Activated CD8-positive, alpha-beta memory T cell treated with anti-CD3 and anti-CD28 coated beads for 36 hours (primary cell): ENCODE measurements around the gene TOGARAM2. TPM values are rescaled to one million over a fixed set of nuclear protein-coding genes. Genes with fewer than 3 reads are reported as not detected.

Source experiments
- CTCF ChIA-PET: fragments of 350-600 bp; sonication (Branson Sonifier 250); formaldehyde crosslinking; loops from one replicate; lab custom pipeline; 2021; ENCODE audit warnings: antibody characterized with exemption; lab: Charles Lee
- POLR2A ChIA-PET: fragments of 350-600 bp; sonication (Branson Sonifier 250); formaldehyde crosslinking; loops from one replicate; lab custom pipeline; 2021; ENCODE audit warnings: antibody characterized with exemption; lab: Charles Lee
- total RNA-seq, 2 experiments: library from RNA; stranded (reverse); gene quantifications; one replicate each; pipeline ENCODE4 v1.2.3, GENCODE V29; 2021

The TOGARAM2 gene
- total RNA-seq, 2 experiments from 2014 or later: 5.7 to 6.4 TPM

- POLR2A ChIA-PET: no interaction called here
- CTCF ChIA-PET: no interaction called here
Observed at GRCh38 chr2:28994074-28994473, 13.0 kb downstream of the TOGARAM2 start.

- ChIA-PET POLR2A (interaction anchor here (0.7 kb wide), 1 partner anchor 196 kb away, joined by 3 read pairs; no protein-coding TSS in a partner anchor), CTCF (no interaction called here)
Observed at GRCh38 chr2:28994679-28995078, 13.6 kb downstream of the TOGARAM2 start.

GRCh38 chr2:28995765-28996750 lies 15.0 kb downstream of the TOGARAM2 start:
- ChIA-PET CTCF (interaction anchor here (0.7 kb wide), 1 partner anchor 1142 kb away, joined by 3 read pairs; no protein-coding TSS in a partner anchor), POLR2A (no interaction called here)

GRCh38 chr2:28997237-28997846 lies 16.2 kb downstream of the TOGARAM2 start:
- POLR2A ChIA-PET: no interaction called here

GRCh38 chr2:28997847-28998735 lies 17.0 kb downstream of the TOGARAM2 start:
- ChIA-PET POLR2A (no interaction called here), CTCF (no interaction called here)

More at GRCh38 chr2:28997237-28997846, 16.2 kb downstream of the TOGARAM2 start:
- CTCF ChIA-PET: no interaction called here

GRCh38 chr2:29000481-29000880 lies 19.4 kb downstream of the TOGARAM2 start:
- ChIA-PET CTCF (interaction anchor here (1.0 kb wide), 1 partner anchor 10 kb away, joined by 3 read pairs; no protein-coding TSS in a partner anchor), POLR2A (interaction anchor here (1.3 kb wide), 1 partner anchor 15 kb away, joined by 7 read pairs; no protein-coding TSS in a partner anchor)

- CTCF ChIA-PET: interaction anchor here (1.0 kb wide), 1 partner anchor 10 kb away, joined by 3 read pairs; no protein-coding TSS in a partner anchor
- POLR2A ChIA-PET: interaction anchor here (1.1 to 1.3 kb wide), 2 partner anchors 11 to 14 kb away, joined by 3 to 7 read pairs; no protein-coding TSS in a partner anchor
Observed at GRCh38 chr2:29000956-29001355, 19.9 kb downstream of the TOGARAM2 start.

GRCh38 chr2:29001806-29002205 lies 20.7 kb downstream of the TOGARAM2 start:
- CTCF ChIA-PET: no interaction called here

GRCh38 chr2:29004755-29005154 lies 23.7 kb downstream of the TOGARAM2 start:
- ChIA-PET POLR2A (no interaction called here), CTCF (no interaction called here)

More at GRCh38 chr2:29001806-29002205, 20.7 kb downstream of the TOGARAM2 start:
- POLR2A ChIA-PET: interaction anchor here (0.7 to 1.1 kb wide), 2 partner anchors 9 to 10 kb away, joined by 3 to 4 read pairs; no protein-coding TSS in a partner anchor

- POLR2A ChIA-PET: no interaction called here
- CTCF ChIA-PET: no interaction called here
Observed at GRCh38 chr2:29005331-29005730, 24.2 kb downstream of the TOGARAM2 start.

- POLR2A ChIA-PET: no interaction called here
- CTCF ChIA-PET: no interaction called here
Observed at GRCh38 chr2:29006092-29006979, 25.2 kb downstream of the TOGARAM2 start.

- ChIA-PET POLR2A (no interaction called here), CTCF (no interaction called here)
Observed at GRCh38 chr2:29006980-29007301, 25.8 kb downstream of the TOGARAM2 start.

- ChIA-PET POLR2A (no interaction called here), CTCF (interaction anchor here (0.6 kb wide), 1 partner anchor 1436 kb away, joined by 5 read pairs; no protein-coding TSS in a partner anchor)
Observed at GRCh38 chr2:29009270-29009669, 28.2 kb downstream of the TOGARAM2 start.

- ChIA-PET CTCF (interaction anchor here (1.0 to 1.5 kb wide), 2 partner anchors 9 to 49 kb away, joined by 3 read pairs; no protein-coding TSS in a partner anchor), POLR2A (interaction anchor here (0.6 to 1.2 kb wide), 3 partner anchors 8 to 25 kb away, joined by 3 to 4 read pairs (median 4); no protein-coding TSS in a partner anchor)
Observed at GRCh38 chr2:29009711-29010677, 28.9 kb downstream of the TOGARAM2 start.

GRCh38 chr2:29010946-29011345 lies 29.8 kb downstream of the TOGARAM2 start:
- POLR2A ChIA-PET: interaction anchor here (0.5 to 1.5 kb wide), 5 partner anchors 7 to 110 kb away, joined by 3 to 7 read pairs (median 3); no protein-coding TSS in a partner anchor
- CTCF ChIA-PET: interaction anchor here (1.0 to 1.5 kb wide), 4 partner anchors 9 to 143 kb away, joined by 3 read pairs; no protein-coding TSS in a partner anchor

- ChIA-PET POLR2A (interaction anchor here (0.5 to 1.5 kb wide), 6 partner anchors 9 to 119 kb away, joined by 3 to 7 read pairs (median 3); no protein-coding TSS in a partner anchor), CTCF (interaction anchor here (1.1 to 1.5 kb wide), 4 partner anchors 8 to 142 kb away, joined by 3 to 4 read pairs (median 3); no protein-coding TSS in a partner anchor)
Observed at GRCh38 chr2:29011418-29012060, 30.4 kb downstream of the TOGARAM2 start.
